SK-N-SH treated with all-trans-retinoic acid at 6 μM for 48 hours (cell line): ENCODE measurements around the gene FANCC.

Source experiments
- ATAC-seq: fragments of 200-7000 bp; cut with Tn5 transposase; 3 replicates; pipeline ENCODE4 v1.9.1; 2020; ENCODE audit warnings: mild to moderate bottlenecking, moderate library complexity
- ARNTL ChIP-seq: fragments of 450-650 bp; formaldehyde crosslinking; IDR thresholded peaks from 2 replicates; pipeline ENCODE4 v1.5.0; 2020; ENCODE audit warnings: low read depth, mild to moderate bottlenecking, moderate library complexity, borderline replicate concordance
- BACH2 ChIP-seq: fragments of 250-450 bp; sonication (Bioruptor Pico); IDR thresholded peaks from 2 replicates; pipeline ENCODE4 v1.9.0; 2021; ENCODE audit warnings: mild to moderate bottlenecking, borderline replicate concordance
- CSDC2 ChIP-seq: fragments of 250-450 bp; sonication (Bioruptor Pico); IDR thresholded peaks from 2 replicates; pipeline ENCODE4 v1.5.0; 2020; ENCODE audit warnings: mild to moderate bottlenecking, moderate library complexity
- CSRNP3 ChIP-seq: fragments of 250-450 bp; sonication (Bioruptor Pico); IDR thresholded peaks from 2 replicates; pipeline ENCODE4 v1.5.1; 2021; ENCODE audit warnings: mild to moderate bottlenecking, moderate library complexity
- ESRRG ChIP-seq: fragments of 250-450 bp; sonication (Bioruptor Pico); IDR thresholded peaks from 2 replicates; pipeline ENCODE4 v1.6.1; 2021; ENCODE audit warnings: mild to moderate bottlenecking
- GLIS3 ChIP-seq: fragments of 250-450 bp; sonication (Bioruptor Pico); IDR thresholded peaks from 2 replicates; pipeline ENCODE4 v1.5.0; 2020; ENCODE audit warnings: mild to moderate bottlenecking, moderate library complexity
- OSR1 ChIP-seq: fragments of 250-450 bp; sonication (Bioruptor Pico); IDR thresholded peaks from 2 replicates; pipeline ENCODE4 v1.8.0; 2022; ENCODE audit warnings: moderate library complexity, mild to moderate bottlenecking, inconsistent platforms
- PPARA ChIP-seq: fragments of 250-450 bp; sonication (Bioruptor Pico); IDR thresholded peaks from 2 replicates; pipeline ENCODE4 v1.5.0; 2020; ENCODE audit warnings: mild to moderate bottlenecking, borderline replicate concordance
- RARB ChIP-seq: fragments of 250-450 bp; sonication (Bioruptor Pico); IDR thresholded peaks from 2 replicates; pipeline ENCODE4 v1.8.0; 2021; ENCODE audit warnings: mild to moderate bottlenecking, moderate library complexity
- SNAI2 ChIP-seq: fragments of 250-450 bp; sonication (Bioruptor Pico); IDR thresholded peaks from 2 replicates; pipeline ENCODE4 v1.5.0; 2020; ENCODE audit warnings: mild to moderate bottlenecking, moderate library complexity
- TCF4 ChIP-seq: fragments of 250-450 bp; sonication (Bioruptor Pico); IDR thresholded peaks from 2 replicates; pipeline ENCODE4 v1.8.0; 2021; ENCODE audit warnings: mild to moderate bottlenecking, moderate library complexity, borderline replicate concordance
- TOX ChIP-seq: fragments of 250-450 bp; sonication (Bioruptor Pico); IDR thresholded peaks from 2 replicates; pipeline ENCODE4 v1.8.0; 2021; ENCODE audit warnings: mild to moderate bottlenecking, moderate library complexity, borderline replicate concordance
- TSHZ2 ChIP-seq: fragments of 250-450 bp; sonication (Bioruptor Pico); IDR thresholded peaks from 2 replicates; pipeline ENCODE4 v1.5.0; 2020; ENCODE audit warnings: mild to moderate bottlenecking, moderate library complexity
- ZC3H10 ChIP-seq: fragments of 250-450 bp; sonication (Bioruptor Pico); IDR thresholded peaks from 2 replicates; pipeline ENCODE4 v1.5.1; 2021; ENCODE audit warnings: mild to moderate bottlenecking, moderate library complexity
- ZFP3 ChIP-seq: fragments of 250-450 bp; sonication (Bioruptor Pico); IDR thresholded peaks from 2 replicates; pipeline ENCODE4 v1.5.0; 2020; ENCODE audit warnings: mild to moderate bottlenecking, moderate library complexity
- ZFP30 ChIP-seq: fragments of 450-650 bp; formaldehyde crosslinking; IDR thresholded peaks from 2 replicates; pipeline ENCODE4 v1.5.0; 2022; ENCODE audit warnings: mild to moderate bottlenecking, moderate library complexity
- ZNF565 ChIP-seq: fragments of 450-650 bp; formaldehyde crosslinking; conservative IDR thresholded peaks from 2 replicates; pipeline ENCODE4 v1.5.0; 2020; ENCODE audit warnings: low read depth, mild to moderate bottlenecking, moderate library complexity
- ZNF70 ChIP-seq: fragments of 450-650 bp; formaldehyde crosslinking; IDR thresholded peaks from 2 replicates; pipeline ENCODE4 v1.5.0; 2020; ENCODE audit warnings: mild to moderate bottlenecking, moderate library complexity
- ZNF8 ChIP-seq: fragments of 450-650 bp; formaldehyde crosslinking; IDR thresholded peaks from 2 replicates; pipeline ENCODE4 v1.5.0; 2020; ENCODE audit warnings: mild to moderate bottlenecking, moderate library complexity
- TF ChIP-seq, protein P1 (sequence below): fragments of 250-450 bp; sonication (Bioruptor Pico); IDR thresholded peaks from 2 replicates; pipeline ENCODE4 v1.5.1; 2020; ENCODE audit warnings: low read depth, mild to moderate bottlenecking, moderate library complexity
- TF ChIP-seq, protein P2 (sequence below): fragments of 250-450 bp; sonication (Bioruptor Pico); IDR thresholded peaks from 2 replicates; pipeline ENCODE4 v1.8.0; 2020; ENCODE audit warnings: mild to moderate bottlenecking, moderate library complexity, borderline replicate concordance

Gene FANCC

GRCh38 chr9:95211028-95211427 is 106.5 kb downstream of the FANCC start (continued):
- TF ChIP-seq CSRNP3 (CRISPR knock-in tag) (no peak), GLIS3 (CRISPR knock-in tag) (no peak), ZC3H10 (CRISPR knock-in tag) (no peak), SNAI2 (CRISPR knock-in tag) (no peak), ESRRG (CRISPR knock-in tag) (no peak), ZNF70 (CRISPR knock-in tag) (no peak)
- TF ChIP-seq, all 23 proteins: peak for 0

DNA sequence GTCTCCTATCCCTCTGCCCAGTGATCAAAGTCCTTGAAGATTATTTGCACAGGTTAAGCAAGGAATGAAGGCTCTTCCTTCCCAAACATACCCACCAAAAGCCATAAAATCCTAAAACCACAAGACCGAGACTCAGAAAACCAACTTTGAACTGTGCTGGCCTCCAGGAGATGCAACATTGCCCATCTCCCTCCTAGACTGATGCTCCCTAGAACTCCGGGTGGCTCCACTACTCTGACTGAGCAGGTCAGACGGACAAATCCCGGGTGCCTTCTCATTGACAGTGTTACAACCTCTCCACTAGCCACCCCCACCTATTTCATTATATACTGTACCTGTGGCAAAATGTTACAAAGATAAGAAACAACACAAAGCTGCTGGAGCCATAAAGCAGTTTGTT is 110.1 kb downstream of the FANCC start:
- TF ChIP-seq ZFP30 (CRISPR knock-in tag) = no peak
- TF ChIP-seq ESRRG (CRISPR knock-in tag) = no peak
- TF ChIP-seq GLIS3 (CRISPR knock-in tag) = no peak
- no peak for TF ChIP-seq TOX (CRISPR knock-in tag)
- no peak for TF ChIP-seq TCF4 (CRISPR knock-in tag)
- no peak for TF ChIP-seq OSR1 (CRISPR knock-in tag)
- TF ChIP-seq ZNF565 (CRISPR knock-in tag) = no peak
- TF ChIP-seq PPARA (CRISPR knock-in tag) = no peak
- TF ChIP-seq ARNTL = no peak
- TF ChIP-seq SNAI2 (CRISPR knock-in tag) = no peak
- TF ChIP-seq BACH2 (CRISPR knock-in tag) = no peak
- TF ChIP-seq CSRNP3 (CRISPR knock-in tag) = no peak
- no peak for TF ChIP-seq ZC3H10 (CRISPR knock-in tag)
- TF ChIP-seq, protein P1, sequence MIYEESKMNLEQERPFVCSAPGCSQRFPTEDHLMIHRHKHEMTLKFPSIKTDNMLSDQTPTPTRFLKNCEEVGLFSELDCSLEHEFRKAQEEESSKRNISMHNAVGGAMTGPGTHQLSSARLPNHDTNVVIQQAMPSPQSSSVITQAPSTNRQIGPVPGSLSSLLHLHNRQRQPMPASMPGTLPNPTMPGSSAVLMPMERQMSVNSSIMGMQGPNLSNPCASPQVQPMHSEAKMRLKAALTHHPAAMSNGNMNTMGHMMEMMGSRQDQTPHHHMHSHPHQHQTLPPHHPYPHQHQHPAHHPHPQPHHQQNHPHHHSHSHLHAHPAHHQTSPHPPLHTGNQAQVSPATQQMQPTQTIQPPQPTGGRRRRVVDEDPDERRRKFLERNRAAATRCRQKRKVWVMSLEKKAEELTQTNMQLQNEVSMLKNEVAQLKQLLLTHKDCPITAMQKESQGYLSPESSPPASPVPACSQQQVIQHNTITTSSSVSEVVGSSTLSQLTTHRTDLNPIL = no peak
- TF ChIP-seq ZNF8 = no peak
- TF ChIP-seq, protein P2, sequence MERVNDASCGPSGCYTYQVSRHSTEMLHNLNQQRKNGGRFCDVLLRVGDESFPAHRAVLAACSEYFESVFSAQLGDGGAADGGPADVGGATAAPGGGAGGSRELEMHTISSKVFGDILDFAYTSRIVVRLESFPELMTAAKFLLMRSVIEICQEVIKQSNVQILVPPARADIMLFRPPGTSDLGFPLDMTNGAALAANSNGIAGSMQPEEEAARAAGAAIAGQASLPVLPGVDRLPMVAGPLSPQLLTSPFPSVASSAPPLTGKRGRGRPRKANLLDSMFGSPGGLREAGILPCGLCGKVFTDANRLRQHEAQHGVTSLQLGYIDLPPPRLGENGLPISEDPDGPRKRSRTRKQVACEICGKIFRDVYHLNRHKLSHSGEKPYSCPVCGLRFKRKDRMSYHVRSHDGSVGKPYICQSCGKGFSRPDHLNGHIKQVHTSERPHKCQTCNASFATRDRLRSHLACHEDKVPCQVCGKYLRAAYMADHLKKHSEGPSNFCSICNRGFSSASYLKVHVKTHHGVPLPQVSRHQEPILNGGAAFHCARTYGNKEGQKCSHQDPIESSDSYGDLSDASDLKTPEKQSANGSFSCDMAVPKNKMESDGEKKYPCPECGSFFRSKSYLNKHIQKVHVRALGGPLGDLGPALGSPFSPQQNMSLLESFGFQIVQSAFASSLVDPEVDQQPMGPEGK (CRISPR knock-in tag) = no peak
- ATAC-seq = peak; percentile 22; the same call in 1 of the 3 replicates

DNA sequence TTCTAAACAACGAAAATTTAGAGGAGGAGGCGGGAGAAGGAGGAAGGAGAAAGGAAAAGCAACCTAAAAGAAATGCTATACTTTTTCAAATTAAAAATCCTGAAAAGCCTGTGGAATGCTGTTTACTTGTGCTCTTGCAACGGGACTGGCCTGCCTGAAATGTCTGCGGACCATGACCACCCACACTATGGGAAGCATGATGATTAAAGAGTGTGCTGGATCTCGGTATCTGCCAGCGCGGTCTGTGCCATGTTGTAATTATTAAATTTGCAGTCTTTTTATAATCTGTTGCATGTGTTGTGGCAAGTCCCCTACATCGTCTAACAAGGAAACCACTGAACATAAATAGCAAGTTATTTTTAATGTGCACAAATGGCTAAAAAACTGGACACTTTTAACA is 111.4 kb downstream of the FANCC start:
- peak; percentile 93 for ATAC-seq
- TF ChIP-seq TCF4 (CRISPR knock-in tag) = peak; percentile 48; the same call in 1 of the 2 replicates
- no peak for TF ChIP-seq CSDC2
- TF ChIP-seq ESRRG (CRISPR knock-in tag) = no peak
- TF ChIP-seq RARB (CRISPR knock-in tag) = no peak
- TF ChIP-seq PPARA (CRISPR knock-in tag) = no peak
- TF ChIP-seq TSHZ2 = peak; percentile 75; the same call in 1 of the 2 replicates
- TF ChIP-seq SNAI2 (CRISPR knock-in tag) = no peak
- TF ChIP-seq ZFP3 = no peak
